Measurements from ENCODE around the gene MYADM.

Gene MYADM

DNA sequence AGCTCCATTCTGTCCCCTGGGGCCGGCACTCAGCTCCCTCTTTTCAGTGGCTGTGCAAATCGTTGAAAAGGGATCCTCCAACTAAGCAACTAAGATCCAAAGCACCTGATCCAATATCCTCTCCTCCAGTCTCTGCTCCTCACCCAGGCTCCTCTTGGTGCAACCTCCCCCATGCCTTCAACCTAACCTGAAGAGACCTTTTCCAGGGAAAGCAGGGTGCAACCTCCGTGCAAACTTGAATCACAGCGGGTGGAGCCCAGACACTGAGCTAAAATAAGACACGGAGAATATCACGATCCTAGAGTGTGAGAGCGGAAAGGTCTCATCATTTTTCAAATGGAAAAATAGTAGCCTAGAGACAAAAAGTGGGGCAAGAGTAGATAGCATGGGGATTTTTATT, 49.7 kb downstream of the MYADM start:
- no peak for DNase-seq

Measured in NCI-H748 treated with DMSO at 0.1 percent for 48 hours (cell line).